ENCODE measurements around the gene DGLUCY. TPM values are rescaled to one million over a fixed set of nuclear protein-coding genes. Genes with fewer than 3 reads are reported as not detected.

Gene DGLUCY
- total and polyA plus RNA-seq, 2 of the 13 experiments (the other 11 are each of a cell fraction or from before 2014, with no cell fraction given): 14.8 to 36.3 TPM

DNA sequence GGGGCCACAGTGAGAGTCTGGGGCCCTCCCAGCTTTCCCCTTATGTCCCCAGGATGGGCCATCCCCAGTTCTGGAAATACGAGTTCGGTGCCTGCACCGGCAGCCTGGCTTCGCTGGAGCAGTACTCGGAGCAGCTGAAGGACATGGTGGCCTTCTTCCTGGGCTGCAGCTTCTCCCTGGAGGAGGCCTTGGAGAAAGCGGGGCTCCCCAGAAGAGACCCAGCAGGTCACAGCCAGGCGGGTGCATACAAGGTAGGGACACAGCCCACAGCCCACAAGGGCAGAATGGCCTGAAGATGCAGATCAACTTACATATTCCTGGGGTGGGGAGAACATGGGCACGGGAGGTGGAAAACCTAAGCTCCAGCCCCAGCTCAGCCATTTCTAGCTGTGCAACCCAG is 56.1 kb downstream of the DGLUCY start:
- no peak for DNase-seq (ENCODE audit: low spot score)
- POLR2A ChIA-PET: no interaction called here
- Histone ChIP-seq H3K36me3 (replicated peaks in 1 of 2; ENCODE audit: control insufficient read depth in 1 of 2, insufficient read depth in 2 of 2, low read length in 2 of 2) (peaks cover 12 to 54% of the 10 kb centered on the region in 2 experiments; a peak in 4 of 5 replicates), H3K4me1 (ENCODE audit: insufficient read depth, low read length) (no peaks in the 10 kb centered on the region), H3K9ac (ENCODE audit: insufficient read depth, low read depth, low read length) (no peak overlapping the region), H3K9me3 (ENCODE audit: low read length) (no peaks in the 10 kb centered on the region), H3K27ac (ENCODE audit: extremely low read length, insufficient read depth, low read length) (no peak overlapping the region), H3K79me2 (ENCODE audit: insufficient read depth, low read length) (no peaks in the 10 kb centered on the region), H3K4me3 (replicated peaks in 1 of 3; ENCODE audit: insufficient read depth in 1 of 3, low read depth in 2 of 3, low read length in 3 of 3) (no peak overlapping the region), H2AFZ (ENCODE audit: low read length) (no peak overlapping the region), H3K4me2 (ENCODE audit: low read depth, low read length) (no peak overlapping the region), H4K20me1 (ENCODE audit: insufficient read depth, low read length) (no peaks in the 10 kb centered on the region), H3K27me3 (ENCODE audit: control insufficient read depth in 1 of 2, insufficient read depth in 2 of 2, low read length in 2 of 2) (no peaks in the 10 kb centered on the region)
- WGBS (ENCODE audit: low lambda C conversion rate): 98% methylated on average over 8 of the region's 8 CpGs
- intact Hi-C loops (cut with micrococcal nuclease; ENCODE audit: unreplicated experiment) (loop anchor here (10.0 kb wide), 1 partner anchor 105 kb away; the partner anchor contains the start of gene RPS6KA5), in situ Hi-C loops (cut with HindIII; ENCODE audit: extremely low pct_ligation_motif_present, low pct_unique_long_range_greater_than_20kb) (loop anchor here (5.0 kb wide), 1 partner anchor 268 kb away; no protein-coding TSS in a partner anchor)
- ATAC-seq: no peak
- BruUV-seq (replicated peaks): no TSS peak
- CTCF ChIA-PET (ENCODE audit: low intra/inter-chr PET ratio, low total read pairs): interaction anchor here (0.8 kb wide), 1 partner anchor 267 kb away, joined by 3 read pairs; no protein-coding TSS in a partner anchor
- no peak for FAIRE-seq
- TF ChIP-seq DMAP1 (CRISPR knock-in tag; IDR thresholded peaks at IDR 0.05) (no peak), IRX3 (CRISPR knock-in tag; IDR thresholded peaks at IDR 0.05; ENCODE audit: borderline replicate concordance, low read depth) (no peak), HOXD1 (CRISPR knock-in tag; IDR thresholded peaks at IDR 0.05) (no peak), ZNF776 (CRISPR knock-in tag; IDR thresholded peaks at IDR 0.05) (no peak), ZNF660 (CRISPR knock-in tag; IDR thresholded peaks at IDR 0.05; ENCODE audit: borderline replicate concordance, low read depth) (no peak), ZNF572 (CRISPR knock-in tag; IDR thresholded peaks at IDR 0.05) (no peak), MAFK (conservative IDR thresholded peaks at IDR 0.05 in 1 of 2, IDR thresholded peaks at IDR 0.05 in 1 of 2; ENCODE audit: low read length in 2 of 2) (no peak), ZNF788 (CRISPR knock-in tag; IDR thresholded peaks at IDR 0.05; ENCODE audit: borderline replicate concordance) (no peak), GTF3A (CRISPR knock-in tag; conservative IDR thresholded peaks at IDR 0.05) (no peak)
- TF ChIP-seq, protein P1, sequence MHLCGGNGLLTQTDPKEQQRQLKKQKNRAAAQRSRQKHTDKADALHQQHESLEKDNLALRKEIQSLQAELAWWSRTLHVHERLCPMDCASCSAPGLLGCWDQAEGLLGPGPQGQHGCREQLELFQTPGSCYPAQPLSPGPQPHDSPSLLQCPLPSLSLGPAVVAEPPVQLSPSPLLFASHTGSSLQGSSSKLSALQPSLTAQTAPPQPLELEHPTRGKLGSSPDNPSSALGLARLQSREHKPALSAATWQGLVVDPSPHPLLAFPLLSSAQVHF (CRISPR knock-in tag; IDR thresholded peaks at IDR 0.05): no peak
- TF ChIP-seq, protein P2, sequence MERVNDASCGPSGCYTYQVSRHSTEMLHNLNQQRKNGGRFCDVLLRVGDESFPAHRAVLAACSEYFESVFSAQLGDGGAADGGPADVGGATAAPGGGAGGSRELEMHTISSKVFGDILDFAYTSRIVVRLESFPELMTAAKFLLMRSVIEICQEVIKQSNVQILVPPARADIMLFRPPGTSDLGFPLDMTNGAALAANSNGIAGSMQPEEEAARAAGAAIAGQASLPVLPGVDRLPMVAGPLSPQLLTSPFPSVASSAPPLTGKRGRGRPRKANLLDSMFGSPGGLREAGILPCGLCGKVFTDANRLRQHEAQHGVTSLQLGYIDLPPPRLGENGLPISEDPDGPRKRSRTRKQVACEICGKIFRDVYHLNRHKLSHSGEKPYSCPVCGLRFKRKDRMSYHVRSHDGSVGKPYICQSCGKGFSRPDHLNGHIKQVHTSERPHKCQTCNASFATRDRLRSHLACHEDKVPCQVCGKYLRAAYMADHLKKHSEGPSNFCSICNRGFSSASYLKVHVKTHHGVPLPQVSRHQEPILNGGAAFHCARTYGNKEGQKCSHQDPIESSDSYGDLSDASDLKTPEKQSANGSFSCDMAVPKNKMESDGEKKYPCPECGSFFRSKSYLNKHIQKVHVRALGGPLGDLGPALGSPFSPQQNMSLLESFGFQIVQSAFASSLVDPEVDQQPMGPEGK (CRISPR knock-in tag; IDR thresholded peaks at IDR 0.05): no peak
- TF ChIP-seq, protein P3, sequence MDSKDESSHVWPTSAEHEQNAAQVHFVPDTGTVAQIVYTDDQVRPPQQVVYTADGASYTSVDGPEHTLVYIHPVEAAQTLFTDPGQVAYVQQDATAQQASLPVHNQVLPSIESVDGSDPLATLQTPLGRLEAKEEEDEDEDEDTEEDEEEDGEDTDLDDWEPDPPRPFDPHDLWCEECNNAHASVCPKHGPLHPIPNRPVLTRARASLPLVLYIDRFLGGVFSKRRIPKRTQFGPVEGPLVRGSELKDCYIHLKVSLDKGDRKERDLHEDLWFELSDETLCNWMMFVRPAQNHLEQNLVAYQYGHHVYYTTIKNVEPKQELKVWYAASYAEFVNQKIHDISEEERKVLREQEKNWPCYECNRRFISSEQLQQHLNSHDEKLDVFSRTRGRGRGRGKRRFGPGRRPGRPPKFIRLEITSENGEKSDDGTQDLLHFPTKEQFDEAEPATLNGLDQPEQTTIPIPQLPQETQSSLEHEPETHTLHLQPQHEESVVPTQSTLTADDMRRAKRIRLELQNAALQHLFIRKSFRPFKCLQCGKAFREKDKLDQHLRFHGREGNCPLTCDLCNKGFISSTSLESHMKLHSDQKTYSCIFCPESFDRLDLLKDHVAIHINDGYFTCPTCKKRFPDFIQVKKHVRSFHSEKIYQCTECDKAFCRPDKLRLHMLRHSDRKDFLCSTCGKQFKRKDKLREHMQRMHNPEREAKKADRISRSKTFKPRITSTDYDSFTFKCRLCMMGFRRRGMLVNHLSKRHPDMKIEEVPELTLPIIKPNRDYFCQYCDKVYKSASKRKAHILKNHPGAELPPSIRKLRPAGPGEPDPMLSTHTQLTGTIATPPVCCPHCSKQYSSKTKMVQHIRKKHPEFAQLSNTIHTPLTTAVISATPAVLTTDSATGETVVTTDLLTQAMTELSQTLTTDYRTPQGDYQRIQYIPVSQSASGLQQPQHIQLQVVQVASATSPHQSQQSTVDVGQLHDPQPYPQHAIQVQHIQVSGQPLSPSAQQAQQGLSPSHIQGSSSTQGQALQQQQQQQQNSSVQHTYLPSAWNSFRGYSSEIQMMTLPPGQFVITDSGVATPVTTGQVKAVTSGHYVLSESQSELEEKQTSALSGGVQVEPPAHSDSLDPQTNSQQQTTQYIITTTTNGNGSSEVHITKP (CRISPR knock-in tag; IDR thresholded peaks at IDR 0.05; ENCODE audit: low read depth): no peak
- TF ChIP-seq, protein P4, sequence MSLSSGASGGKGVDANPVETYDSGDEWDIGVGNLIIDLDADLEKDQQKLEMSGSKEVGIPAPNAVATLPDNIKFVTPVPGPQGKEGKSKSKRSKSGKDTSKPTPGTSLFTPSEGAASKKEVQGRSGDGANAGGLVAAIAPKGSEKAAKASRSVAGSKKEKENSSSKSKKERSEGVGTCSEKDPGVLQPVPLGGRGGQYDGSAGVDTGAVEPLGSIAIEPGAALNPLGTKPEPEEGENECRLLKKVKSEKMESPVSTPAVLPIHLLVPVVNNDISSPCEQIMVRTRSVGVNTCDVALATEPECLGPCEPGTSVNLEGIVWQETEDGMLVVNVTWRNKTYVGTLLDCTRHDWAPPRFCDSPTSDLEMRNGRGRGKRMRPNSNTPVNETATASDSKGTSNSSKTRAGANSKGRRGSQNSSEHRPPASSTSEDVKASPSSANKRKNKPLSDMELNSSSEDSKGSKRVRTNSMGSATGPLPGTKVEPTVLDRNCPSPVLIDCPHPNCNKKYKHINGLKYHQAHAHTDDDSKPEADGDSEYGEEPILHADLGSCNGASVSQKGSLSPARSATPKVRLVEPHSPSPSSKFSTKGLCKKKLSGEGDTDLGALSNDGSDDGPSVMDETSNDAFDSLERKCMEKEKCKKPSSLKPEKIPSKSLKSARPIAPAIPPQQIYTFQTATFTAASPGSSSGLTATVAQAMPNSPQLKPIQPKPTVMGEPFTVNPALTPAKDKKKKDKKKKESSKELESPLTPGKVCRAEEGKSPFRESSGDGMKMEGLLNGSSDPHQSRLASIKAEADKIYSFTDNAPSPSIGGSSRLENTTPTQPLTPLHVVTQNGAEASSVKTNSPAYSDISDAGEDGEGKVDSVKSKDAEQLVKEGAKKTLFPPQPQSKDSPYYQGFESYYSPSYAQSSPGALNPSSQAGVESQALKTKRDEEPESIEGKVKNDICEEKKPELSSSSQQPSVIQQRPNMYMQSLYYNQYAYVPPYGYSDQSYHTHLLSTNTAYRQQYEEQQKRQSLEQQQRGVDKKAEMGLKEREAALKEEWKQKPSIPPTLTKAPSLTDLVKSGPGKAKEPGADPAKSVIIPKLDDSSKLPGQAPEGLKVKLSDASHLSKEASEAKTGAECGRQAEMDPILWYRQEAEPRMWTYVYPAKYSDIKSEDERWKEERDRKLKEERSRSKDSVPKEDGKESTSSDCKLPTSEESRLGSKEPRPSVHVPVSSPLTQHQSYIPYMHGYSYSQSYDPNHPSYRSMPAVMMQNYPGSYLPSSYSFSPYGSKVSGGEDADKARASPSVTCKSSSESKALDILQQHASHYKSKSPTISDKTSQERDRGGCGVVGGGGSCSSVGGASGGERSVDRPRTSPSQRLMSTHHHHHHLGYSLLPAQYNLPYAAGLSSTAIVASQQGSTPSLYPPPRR (CRISPR knock-in tag; IDR thresholded peaks at IDR 0.05; ENCODE audit: borderline replicate concordance): no peak

Data from HepG2 (cell line).